Keratinocyte (primary cell): ENCODE data around the gene SAMD4B. TPM values are rescaled to one million over a fixed set of nuclear protein-coding genes. Genes with fewer than 3 reads are reported as not detected.

Experiments
- DNase-seq: peaks from one replicate; pipeline ENCODE4 v3.0.0-alpha.2; 2011; ENCODE audit warnings: low read depth, missing footprints, low spot score
- FAIRE-seq: peaks from 2 replicates; lab custom pipeline; 2011; peaks lifted over from hg19 to GRCh38; lab: Jason Lieb, UNC
- H2AFZ ChIP-seq: 2 replicates; pipeline ENCODE4 v1.6.0; 2012; ENCODE audit warnings: low read length, control low read depth, inconsistent platforms; ENCODE audit not compliant: control insufficient read depth
- H3K27ac ChIP-seq: 2 replicates; pipeline ENCODE4 v1.5.1; 2011; ENCODE audit warnings: low read length; ENCODE audit not compliant: control insufficient read depth, insufficient read depth
- H3K27me3 ChIP-seq: 3 replicates; pipeline ENCODE4 v1.6.0; 2011; ENCODE audit warnings: low read length; ENCODE audit not compliant: control insufficient read depth, insufficient read depth; ENCODE audit errors: extremely low read depth
- H3K36me3 ChIP-seq, 2 experiments: 2 replicates in 1 of 2; 3 replicates in 1 of 2; pipeline ENCODE4 v1.5.1; 2011; ENCODE audit warnings: low read length in 2 of 2, mild to moderate bottlenecking in 1 of 2; ENCODE audit not compliant: control insufficient read depth in 2 of 2, insufficient read depth in 2 of 2; ENCODE audit errors: extremely low read depth in 1 of 2
- H3K4me1 ChIP-seq: 3 replicates; pipeline ENCODE4 v1.5.1; 2011; ENCODE audit warnings: low read length; ENCODE audit not compliant: control insufficient read depth, insufficient read depth; ENCODE audit errors: extremely low read depth
- H3K4me2 ChIP-seq: 3 replicates; pipeline ENCODE4 v1.6.0; 2011; ENCODE audit warnings: low read depth, low read length; ENCODE audit not compliant: control insufficient read depth, insufficient read depth; ENCODE audit errors: extremely low read depth
- H3K4me3 ChIP-seq, 3 experiments: fragments of 200-600 bp in 1 of 3; sonication (generic) in 1 of 3; 2 replicates in 2 of 3; 3 replicates in 1 of 3; pipeline ENCODE4 v1.5.1; 2011 to 2016; ENCODE audit warnings: low read length in 3 of 3, mild to moderate bottlenecking in 3 of 3, control low read depth in 2 of 3, inconsistent platforms in 1 of 3, low read depth in 1 of 3, mixed read lengths in 1 of 3, mixed run types in 1 of 3, moderate library complexity in 1 of 3; ENCODE audit not compliant: control insufficient read depth in 2 of 3, insufficient read depth in 2 of 3; ENCODE audit errors: extremely low read depth in 1 of 3
- H3K79me2 ChIP-seq: 2 replicates; pipeline ENCODE4 v1.6.0; 2012; ENCODE audit warnings: low read length; ENCODE audit not compliant: control insufficient read depth, insufficient read depth
- H3K9ac ChIP-seq: 3 replicates; pipeline ENCODE4 v1.6.0; 2011; ENCODE audit warnings: low read length; ENCODE audit not compliant: control insufficient read depth, insufficient read depth; ENCODE audit errors: extremely low read depth
- H3K9me1 ChIP-seq: 3 replicates; pipeline ENCODE4 v1.6.0; 2011; ENCODE audit warnings: low read length; ENCODE audit not compliant: control insufficient read depth, insufficient read depth; ENCODE audit errors: extremely low read depth
- H3K9me3 ChIP-seq: 2 replicates; pipeline ENCODE4 v1.5.1; 2012; ENCODE audit warnings: low read depth, low read length; ENCODE audit not compliant: control insufficient read depth
- H4K20me1 ChIP-seq: 3 replicates; pipeline ENCODE4 v1.6.0; 2011; ENCODE audit warnings: low read length; ENCODE audit not compliant: control insufficient read depth, insufficient read depth; ENCODE audit errors: extremely low read depth
- EZH2 ChIP-seq: IDR thresholded peaks from one replicate; pipeline ENCODE4 v1.6.1; 2012; ENCODE audit warnings: inconsistent platforms, mild to moderate bottlenecking, low read length, moderate library complexity
- dilution Hi-C: fragments of 300-500 bp; cut with MboI; formaldehyde crosslinking; loops from one replicate; pipeline ENCODE4 v1.7.0; 2020; ENCODE audit warnings: low sequenced_read_pairs; ENCODE audit not compliant: extremely low pct_ligation_motif_present
- polyA plus RNA-seq, 5 experiments: library from polyadenylated mRNA; depleted of rRNA in 3 of 5; stranded (reverse) in 3 of 5; stranded (forward) in 1 of 5; unstranded in 1 of 5; fragments of >200 nt; gene quantifications; 1 replicate in 1 of 5; 2 replicates in 3 of 5; 3 replicates in 1 of 5; pipeline versions ENCODE4 v1.2.1 to v1.2.3, GENCODE V29; 2011 to 2012; ENCODE audit warnings: missing spikeins in 2 of 5, low read depth in 1 of 5, low replicate concordance in 1 of 5
- TF ChIP-seq, protein P1 (sequence below), 3 experiments: IDR thresholded peaks in 1 of 3; conservative IDR thresholded peaks in 1 of 3; optimal IDR thresholded peaks in 1 of 3; 2 replicates in 2 of 3; 3 replicates in 1 of 3; pipeline versions ENCODE3 to v1.5.1; 2011; ENCODE audit warnings: low read length in 3 of 3, mild to moderate bottlenecking in 3 of 3, moderate library complexity in 2 of 3, control low read depth in 1 of 3, inconsistent platforms in 1 of 3; ENCODE audit not compliant: insufficient read depth in 2 of 3; ENCODE audit errors: extremely low read depth in 1 of 3

Gene SAMD4B
- polyA plus RNA-seq, 1 donor (not counting 4 experiments of a cell fraction or from before 2014, with no cell fraction given) = 20.9 TPM

DNA sequence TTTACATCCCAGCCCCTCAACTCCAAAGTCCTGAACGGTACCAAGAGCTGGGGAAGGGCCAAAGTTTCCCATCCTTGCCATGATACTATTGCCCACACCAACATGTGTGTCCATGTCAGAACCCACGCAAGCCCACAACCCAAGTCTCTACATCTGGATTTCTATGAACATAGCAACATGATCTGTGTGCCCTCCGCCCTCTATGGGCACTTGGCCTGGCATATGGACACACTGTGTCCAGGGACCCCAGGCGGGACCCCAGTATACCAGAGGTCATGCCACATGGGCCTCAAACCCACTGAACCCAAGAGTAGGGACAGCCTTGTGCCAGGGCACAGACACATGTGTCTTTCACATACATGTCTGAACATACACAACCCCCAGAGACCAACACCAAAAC lies 23.5 kb upstream of the SAMD4B start:
- no peak for FAIRE-seq
- H4K20me1 ChIP-seq = peaks cover 3% of the 10 kb centered on the region

DNA sequence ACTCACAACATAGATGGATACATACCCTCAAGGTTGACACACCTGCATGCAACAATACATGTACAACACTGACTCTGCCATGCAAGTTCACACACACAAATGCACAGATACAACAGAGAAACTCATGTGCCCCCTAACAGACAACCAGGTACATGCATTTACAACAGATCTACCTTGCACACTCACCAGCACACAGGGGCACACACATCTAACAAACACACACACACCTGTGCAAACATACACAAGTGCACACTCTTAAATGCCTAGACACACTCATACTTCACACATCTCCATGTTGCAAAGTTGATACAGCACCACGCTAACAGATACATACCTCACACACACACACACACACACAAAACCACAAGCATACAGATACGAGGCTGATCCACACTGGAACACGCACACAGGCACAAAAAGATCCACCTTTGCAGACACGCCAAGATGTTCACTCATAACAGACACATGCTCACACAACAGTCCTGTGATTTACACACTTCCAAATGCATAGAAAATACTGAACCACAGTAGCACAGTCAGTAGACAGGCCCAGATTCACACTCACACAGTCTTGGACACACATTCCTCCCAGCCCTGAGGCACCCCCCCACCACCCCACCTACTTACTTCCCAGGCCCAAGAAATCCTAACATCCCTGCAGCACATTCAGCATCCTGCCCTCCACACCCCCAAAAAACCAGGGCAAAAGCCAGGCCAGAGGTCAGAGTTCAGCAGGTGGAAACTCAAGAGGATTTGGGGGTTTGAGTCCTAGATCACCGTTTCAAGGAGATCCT lies 22.9 kb upstream of the SAMD4B start:
- dilution Hi-C loops = no loop called here
- peak; percentile 32 for FAIRE-seq

More for the DNA sequence above, 23.5 kb upstream of the SAMD4B start:
- H3K9ac ChIP-seq = no peak overlapping the region
- no peaks in the 10 kb centered on the region for H3K9me1 ChIP-seq
- H3K79me2 ChIP-seq = no peaks in the 10 kb centered on the region
- no peak for TF ChIP-seq EZH2
- TF ChIP-seq, protein P1, sequence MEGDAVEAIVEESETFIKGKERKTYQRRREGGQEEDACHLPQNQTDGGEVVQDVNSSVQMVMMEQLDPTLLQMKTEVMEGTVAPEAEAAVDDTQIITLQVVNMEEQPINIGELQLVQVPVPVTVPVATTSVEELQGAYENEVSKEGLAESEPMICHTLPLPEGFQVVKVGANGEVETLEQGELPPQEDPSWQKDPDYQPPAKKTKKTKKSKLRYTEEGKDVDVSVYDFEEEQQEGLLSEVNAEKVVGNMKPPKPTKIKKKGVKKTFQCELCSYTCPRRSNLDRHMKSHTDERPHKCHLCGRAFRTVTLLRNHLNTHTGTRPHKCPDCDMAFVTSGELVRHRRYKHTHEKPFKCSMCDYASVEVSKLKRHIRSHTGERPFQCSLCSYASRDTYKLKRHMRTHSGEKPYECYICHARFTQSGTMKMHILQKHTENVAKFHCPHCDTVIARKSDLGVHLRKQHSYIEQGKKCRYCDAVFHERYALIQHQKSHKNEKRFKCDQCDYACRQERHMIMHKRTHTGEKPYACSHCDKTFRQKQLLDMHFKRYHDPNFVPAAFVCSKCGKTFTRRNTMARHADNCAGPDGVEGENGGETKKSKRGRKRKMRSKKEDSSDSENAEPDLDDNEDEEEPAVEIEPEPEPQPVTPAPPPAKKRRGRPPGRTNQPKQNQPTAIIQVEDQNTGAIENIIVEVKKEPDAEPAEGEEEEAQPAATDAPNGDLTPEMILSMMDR (optimal IDR thresholded peaks at IDR 0.05 in 1 of 3, IDR thresholded peaks at IDR 0.05 in 1 of 3, conservative IDR thresholded peaks at IDR 0.05 in 1 of 3; ENCODE audit: extremely low read depth in 1 of 3, insufficient read depth in 2 of 3, low read length in 3 of 3) = no peak
- H3K27me3 ChIP-seq = peaks cover 20% of the 10 kb centered on the region
- H3K27ac ChIP-seq = no peak overlapping the region
- H3K4me1 ChIP-seq = no peaks in the 10 kb centered on the region
- no peaks in the 10 kb centered on the region for H3K9me3 ChIP-seq
- H3K4me3 ChIP-seq = no peak overlapping the region
- H3K4me2 ChIP-seq = no peak overlapping the region
- no peaks in the 10 kb centered on the region for H3K36me3 ChIP-seq
- dilution Hi-C loops = no loop called here
- no peak for DNase-seq
- H2AFZ ChIP-seq = no peak overlapping the region

More for the DNA sequence above, 22.9 kb upstream of the SAMD4B start:
- no peaks in the 10 kb centered on the region for H3K4me1 ChIP-seq
- H3K4me2 ChIP-seq = no peak overlapping the region
- H3K9me3 ChIP-seq = no peaks in the 10 kb centered on the region
- H3K9me1 ChIP-seq = no peaks in the 10 kb centered on the region
- TF ChIP-seq, protein P1 (optimal IDR thresholded peaks at IDR 0.05 in 1 of 3, IDR thresholded peaks at IDR 0.05 in 1 of 3, conservative IDR thresholded peaks at IDR 0.05 in 1 of 3; ENCODE audit: extremely low read depth in 1 of 3, insufficient read depth in 2 of 3, low read length in 3 of 3) = no peak
- TF ChIP-seq EZH2 = no peak
- H3K4me3 ChIP-seq = no peak overlapping the region
- no peak overlapping the region for H3K27ac ChIP-seq
- no peaks in the 10 kb centered on the region for H3K36me3 ChIP-seq
- peaks cover 20% of the 10 kb centered on the region for H3K27me3 ChIP-seq
- no peak overlapping the region for H3K9ac ChIP-seq
- H2AFZ ChIP-seq = no peak overlapping the region
- DNase-seq = no peak
- H4K20me1 ChIP-seq = peaks cover 3% of the 10 kb centered on the region
- H3K79me2 ChIP-seq = no peaks in the 10 kb centered on the region
